GM13976 (cell line): ENCODE results near the gene ATP13A5.

ENCODE experiments used
- DNase-seq: peaks from one replicate; pipeline ENCODE4 v3.0.0; 2012; ENCODE audit warnings: low spot score
- CTCF ChIP-seq: IDR thresholded peaks from 2 replicates; pipeline ENCODE4 v1.5.1; 2012; ENCODE audit warnings: borderline replicate concordance, mild to moderate bottlenecking; ENCODE audit not compliant: insufficient read depth; ENCODE audit errors: extremely low read depth, missing control alignments, control extremely low read depth
- in situ Hi-C: fragments of 300-500 bp; cut with MboI; formaldehyde crosslinking; loops from one replicate; pipeline ENCODE4 v1.12.0; 2022; ENCODE audit warnings: low sequenced_read_pairs, mixed read lengths, inconsistent platforms; ENCODE audit not compliant: unreplicated experiment

ATP13A5 gene

GRCh38 chr3:193342551-193342950 lies 36.0 kb downstream of the ATP13A5 start:
- in situ Hi-C loops: no loop called here
- DNase-seq: no peak
- no peak for TF ChIP-seq CTCF

GRCh38 chr3:193335031-193335430 lies 43.5 kb downstream of the ATP13A5 start:
- TF ChIP-seq CTCF: no peak
- DNase-seq: no peak
- in situ Hi-C loops: no loop called here

- no peak for DNase-seq
- in situ Hi-C loops: no loop called here
- TF ChIP-seq CTCF: no peak
Observed at GRCh38 chr3:193333229-193333628, 45.3 kb downstream of the ATP13A5 start.

- no peak for DNase-seq
- no peak for TF ChIP-seq CTCF
- in situ Hi-C loops: no loop called here
Observed at GRCh38 chr3:193330555-193331204, 47.9 kb downstream of the ATP13A5 start.

GRCh38 chr3:193317682-193318300 lies 60.8 kb downstream of the ATP13A5 start:
- in situ Hi-C loops: no loop called here
- DNase-seq: no peak
- no peak for TF ChIP-seq CTCF

GRCh38 chr3:193314161-193314560 lies 64.4 kb downstream of the ATP13A5 start:
- TF ChIP-seq CTCF: no peak
- no peak for DNase-seq
- in situ Hi-C loops: no loop called here
